RWPE2 (cell line): ENCODE results near the gene CACNB1.

ENCODE experiments used
- ATAC-seq: fragments of 200-7000 bp; cut with Tn5 transposase; 3 replicates; pipeline ENCODE4 v1.9.1; 2021; ENCODE audit warnings: low read depth
- DNase-seq: peaks from one replicate; pipeline ENCODE4 v3.0.0-alpha.2; 2020; ENCODE audit warnings: low spot score
- H3K27ac ChIP-seq: fragments of 450-650 bp; 2 replicates; pipeline ENCODE4 v1.5.1; 2017; ENCODE audit warnings: mild to moderate bottlenecking; ENCODE audit not compliant: poor library complexity, severe bottlenecking
- H3K27me3 ChIP-seq: fragments of 250-450 bp; sonication (Bioruptor Pico); 2 replicates; pipeline ENCODE4 v1.5.1; 2021; ENCODE audit warnings: mild to moderate bottlenecking, moderate library complexity; ENCODE audit not compliant: insufficient read depth, poor library complexity, severe bottlenecking
- H3K36me3 ChIP-seq: fragments of 250-450 bp; sonication (Bioruptor Pico); 2 replicates; pipeline ENCODE4 v1.5.1; 2020; ENCODE audit warnings: low read depth, mild to moderate bottlenecking, moderate library complexity
- H3K4me1 ChIP-seq: fragments of 250-450 bp; sonication (Bioruptor Pico); 2 replicates; pipeline ENCODE4 v1.5.1; 2021; ENCODE audit warnings: mild to moderate bottlenecking, moderate library complexity; ENCODE audit not compliant: insufficient read depth, poor library complexity, severe bottlenecking
- H3K4me3 ChIP-seq: fragments of 250-450 bp; sonication (Bioruptor Pico); 2 replicates; pipeline ENCODE4 v1.5.1; 2021; ENCODE audit warnings: mild to moderate bottlenecking, moderate library complexity; ENCODE audit not compliant: severe bottlenecking
- H3K9me3 ChIP-seq: fragments of 250-450 bp; sonication (Bioruptor Pico); 2 replicates; pipeline ENCODE4 v1.5.1; 2021; ENCODE audit warnings: mild to moderate bottlenecking, moderate library complexity; ENCODE audit not compliant: severe bottlenecking
- TF ChIP-seq, protein P1 (sequence below): fragments of 450-650 bp; IDR thresholded peaks from one replicate; pipeline ENCODE4 v1.5.1; 2017; ENCODE audit warnings: mild to moderate bottlenecking, moderate library complexity; ENCODE audit not compliant: poor library complexity, severe bottlenecking

Gene CACNB1

DNA sequence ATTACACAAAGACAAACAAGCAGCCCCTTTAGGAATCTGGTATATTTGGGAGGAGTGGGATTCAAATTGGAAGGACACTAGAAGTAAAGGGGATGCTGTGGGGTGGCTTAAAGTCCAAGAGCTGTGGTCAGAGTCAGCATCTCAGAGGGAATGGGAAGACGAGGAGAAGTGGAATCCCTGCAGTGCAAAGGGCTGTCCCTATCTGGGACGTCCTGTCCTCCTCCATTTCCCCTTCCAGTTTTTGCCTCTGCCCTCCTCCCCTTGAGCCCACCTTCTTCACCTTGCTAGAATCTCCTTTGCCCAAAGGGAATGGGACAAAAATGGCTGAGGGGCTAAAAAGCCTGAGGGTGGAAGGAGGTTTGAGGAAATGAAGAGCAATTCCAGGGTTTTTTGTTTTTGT, 41.8 kb downstream of the CACNB1 start:
- H3K36me3 ChIP-seq = no peaks in the 10 kb centered on the region
- no peak overlapping the region for H3K27ac ChIP-seq
- H3K9me3 ChIP-seq = no peaks in the 10 kb centered on the region
- H3K4me1 ChIP-seq = no peaks in the 10 kb centered on the region
- no peak overlapping the region for H3K4me3 ChIP-seq
- DNase-seq (no peak), ATAC-seq (no peak)
- TF ChIP-seq, protein P1, sequence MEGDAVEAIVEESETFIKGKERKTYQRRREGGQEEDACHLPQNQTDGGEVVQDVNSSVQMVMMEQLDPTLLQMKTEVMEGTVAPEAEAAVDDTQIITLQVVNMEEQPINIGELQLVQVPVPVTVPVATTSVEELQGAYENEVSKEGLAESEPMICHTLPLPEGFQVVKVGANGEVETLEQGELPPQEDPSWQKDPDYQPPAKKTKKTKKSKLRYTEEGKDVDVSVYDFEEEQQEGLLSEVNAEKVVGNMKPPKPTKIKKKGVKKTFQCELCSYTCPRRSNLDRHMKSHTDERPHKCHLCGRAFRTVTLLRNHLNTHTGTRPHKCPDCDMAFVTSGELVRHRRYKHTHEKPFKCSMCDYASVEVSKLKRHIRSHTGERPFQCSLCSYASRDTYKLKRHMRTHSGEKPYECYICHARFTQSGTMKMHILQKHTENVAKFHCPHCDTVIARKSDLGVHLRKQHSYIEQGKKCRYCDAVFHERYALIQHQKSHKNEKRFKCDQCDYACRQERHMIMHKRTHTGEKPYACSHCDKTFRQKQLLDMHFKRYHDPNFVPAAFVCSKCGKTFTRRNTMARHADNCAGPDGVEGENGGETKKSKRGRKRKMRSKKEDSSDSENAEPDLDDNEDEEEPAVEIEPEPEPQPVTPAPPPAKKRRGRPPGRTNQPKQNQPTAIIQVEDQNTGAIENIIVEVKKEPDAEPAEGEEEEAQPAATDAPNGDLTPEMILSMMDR = no peak
- H3K27me3 ChIP-seq = peaks cover 6% of the 10 kb centered on the region

DNA sequence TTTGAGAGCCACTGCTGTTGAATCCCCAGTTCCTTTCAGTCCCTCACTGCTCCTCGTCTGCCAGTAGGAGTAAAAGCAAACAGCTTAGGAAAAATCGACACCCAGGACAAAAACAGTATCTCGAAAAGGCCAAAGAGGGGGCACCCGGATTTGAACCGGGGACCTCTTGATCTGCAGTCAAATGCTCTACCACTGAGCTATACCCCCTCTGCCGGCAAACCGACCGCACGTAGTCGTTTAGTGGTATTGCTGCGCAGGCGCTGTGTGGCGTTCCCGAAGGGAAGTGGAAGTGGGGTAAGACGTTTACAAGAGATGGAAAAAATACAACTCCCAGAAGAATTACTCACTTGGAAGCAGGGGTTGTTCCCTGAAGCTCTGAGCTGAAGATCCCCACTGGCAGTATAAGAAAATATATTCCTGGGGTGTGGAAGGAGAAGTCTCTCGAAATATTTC, 43.8 kb downstream of the CACNB1 start:
- Histone ChIP-seq H3K27ac (peak overlapping the region; percentile 45), H3K9me3 (no peaks in the 10 kb centered on the region), H3K4me3 (peak overlapping the region; percentile 71), H3K27me3 (peaks cover 10% of the 10 kb centered on the region), H3K36me3 (no peaks in the 10 kb centered on the region), H3K4me1 (no peaks in the 10 kb centered on the region)
- ATAC-seq = peak; percentile 51
- no peak for DNase-seq
- TF ChIP-seq, protein P1 = no peak

DNA sequence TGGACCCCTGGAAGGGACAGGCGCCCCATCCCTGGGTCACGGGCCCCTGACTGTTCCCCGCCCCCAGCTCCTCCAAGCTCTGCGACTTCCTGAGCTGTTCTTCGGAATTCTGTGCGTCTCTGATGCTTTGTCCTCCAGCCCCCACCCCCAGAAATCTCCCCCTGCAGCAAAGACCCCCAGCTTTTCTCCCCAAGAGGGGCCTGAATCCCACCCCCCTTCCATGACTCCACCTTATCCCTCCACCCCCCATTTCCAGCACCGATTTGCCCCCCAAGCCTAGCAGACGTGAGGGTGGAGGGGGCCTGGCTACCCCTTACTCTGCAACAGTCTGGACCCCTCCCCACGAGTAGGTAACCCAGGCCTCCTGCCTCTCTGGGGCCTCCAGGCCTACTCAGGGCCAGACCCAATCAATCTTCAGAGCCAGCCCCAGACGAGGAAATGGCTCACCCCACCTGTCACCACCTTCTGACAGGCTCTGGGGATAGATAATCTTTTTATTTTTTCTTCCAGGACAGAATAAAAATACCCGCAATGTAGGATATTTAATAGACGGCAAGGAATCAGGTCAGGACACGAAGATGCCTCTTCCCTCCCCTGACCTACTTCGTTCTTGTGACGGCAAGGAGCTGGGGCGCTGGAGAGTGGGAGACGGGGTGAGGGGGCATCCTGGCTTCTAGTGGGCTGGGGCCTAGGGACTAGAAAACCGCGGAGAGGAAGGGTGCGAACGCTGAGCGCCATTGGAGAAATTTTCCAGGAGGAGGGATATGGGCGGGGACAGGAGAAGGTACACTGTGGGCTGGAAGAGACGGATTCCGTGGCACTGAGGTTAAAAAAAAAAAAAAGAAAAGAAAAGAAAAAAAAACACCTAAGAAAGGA, 45.3 kb downstream of the CACNB1 start:
- no peaks in the 10 kb centered on the region for H3K36me3 ChIP-seq
- peak overlapping the region; percentile 71 for H3K4me3 ChIP-seq
- no peak for ATAC-seq
- TF ChIP-seq, protein P1 = no peak
- peaks cover 10% of the 10 kb centered on the region for H3K27me3 ChIP-seq
- no peak overlapping the region for H3K27ac ChIP-seq
- H3K9me3 ChIP-seq = no peaks in the 10 kb centered on the region
- no peak for DNase-seq
- H3K4me1 ChIP-seq = no peaks in the 10 kb centered on the region

DNA sequence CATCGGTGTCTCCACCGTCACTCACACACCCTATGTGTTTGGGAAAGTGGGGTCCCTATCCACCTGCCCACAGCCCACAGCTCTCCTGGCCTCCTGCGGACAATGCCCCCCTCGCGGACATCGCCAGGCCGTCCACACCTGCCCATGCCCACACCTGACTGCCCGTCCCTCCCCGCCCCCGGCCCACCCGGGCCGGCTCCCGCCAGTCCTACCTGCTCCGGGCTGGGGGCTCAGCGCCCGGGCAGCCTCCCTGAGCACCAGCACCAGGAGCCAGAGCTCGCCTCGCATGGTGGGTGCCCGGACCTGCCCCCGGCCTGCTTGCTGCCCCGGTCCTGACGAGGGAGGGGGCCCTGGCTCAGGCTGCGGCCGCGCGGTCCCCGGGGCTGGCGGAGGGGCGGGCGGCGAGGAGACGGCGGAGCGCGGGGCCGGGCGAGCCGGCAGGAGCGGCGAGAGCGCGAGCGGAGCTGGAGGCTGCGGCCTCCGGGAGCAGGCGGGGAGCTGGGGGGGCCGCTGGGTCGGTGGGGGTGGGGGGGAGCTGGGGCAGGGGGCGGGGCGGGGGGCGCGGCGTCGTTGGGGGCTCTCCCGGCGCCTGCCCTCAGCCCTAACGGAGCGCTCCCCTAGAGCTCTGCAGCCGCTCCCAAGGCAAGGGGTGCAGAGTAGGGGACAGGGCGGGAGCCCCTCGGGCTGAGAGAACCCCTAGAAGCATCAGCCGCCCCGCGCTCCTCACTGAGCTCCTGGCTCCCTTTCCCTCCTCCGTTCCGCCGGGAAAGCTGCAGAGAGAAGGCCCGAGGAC, 46.1 kb downstream of the CACNB1 start, which contains the start of gene PLXDC1:
Gene PLXDC1 (minus strand): TSS at position 488 of the 793 bp plus-strand sequence. CDS start 200 bp downstream, at position 288.
- Histone ChIP-seq H3K4me3 (peak within 1 kb of the TSS; percentile 71), H3K27ac (no peak within 1 kb of the TSS), H3K9me3 (no peaks in the 10 kb centered on the region), H3K36me3 (no peaks in the 10 kb centered on the region), H3K4me1 (no peaks in the 10 kb centered on the region), H3K27me3 (peaks cover 10% of the 10 kb centered on the region)
- ATAC-seq (no peak), DNase-seq (no peak)
- TF ChIP-seq, protein P1 = no peak
